KMS-11 (cell line): ENCODE measurements around the gene GRIK1.

Experiments used
- H2AFZ ChIP-seq: fragments of 200-600 bp; sonication (generic); 2 replicates; pipeline ENCODE4 v1.6.1; 2016; ENCODE audit warnings: antibody characterized with exemption, mixed run types, low read depth
- H3K27ac ChIP-seq: fragments of 200-600 bp; sonication (generic); 2 replicates; pipeline ENCODE4 v1.6.1; 2016; ENCODE audit warnings: mild to moderate bottlenecking, mixed run types
- H3K27me3 ChIP-seq: fragments of 200-600 bp; sonication (generic); 2 replicates; pipeline ENCODE4 v1.6.1; 2017; ENCODE audit warnings: mild to moderate bottlenecking, low read depth, mixed run types, moderate library complexity; ENCODE audit not compliant: insufficient read depth
- H3K36me3 ChIP-seq: fragments of 200-600 bp; sonication (generic); 2 replicates; pipeline ENCODE4 v1.6.1; 2017; ENCODE audit warnings: mild to moderate bottlenecking, mixed run types; ENCODE audit not compliant: insufficient read depth
- H3K4me1 ChIP-seq: fragments of 200-600 bp; sonication (generic); 2 replicates; pipeline ENCODE4 v1.6.1; 2016; ENCODE audit warnings: mild to moderate bottlenecking, low read depth, mixed run types; ENCODE audit not compliant: poor library complexity, severe bottlenecking
- H3K4me2 ChIP-seq: fragments of 200-600 bp; sonication (generic); 2 replicates; pipeline ENCODE4 v1.7.0; 2016; ENCODE audit warnings: mild to moderate bottlenecking, mixed run types
- H3K4me3 ChIP-seq: fragments of 200-600 bp; sonication (generic); IDR thresholded peaks from 2 replicates; pipeline ENCODE4 v1.6.1; 2017; ENCODE audit warnings: low read depth, low read length, mixed read lengths; ENCODE audit not compliant: insufficient read depth
- H3K79me2 ChIP-seq: fragments of 200-600 bp; sonication (generic); 2 replicates; pipeline ENCODE4 v1.6.1; 2016; ENCODE audit warnings: low read depth, mixed run types; ENCODE audit not compliant: insufficient read depth
- H3K9ac ChIP-seq: fragments of 200-600 bp; sonication (generic); 2 replicates; pipeline ENCODE4 v1.6.1; 2016; ENCODE audit warnings: mild to moderate bottlenecking, mixed run types
- H4K20me1 ChIP-seq: fragments of 200-600 bp; sonication (generic); 2 replicates; pipeline ENCODE4 v1.6.1; 2016; ENCODE audit warnings: mild to moderate bottlenecking, mixed run types; ENCODE audit not compliant: insufficient read depth
- TF ChIP-seq, protein P1 (sequence below): fragments of 200-600 bp; sonication (generic); conservative IDR thresholded peaks from 2 replicates; pipeline ENCODE4 v1.6.1; 2017; ENCODE audit warnings: low read depth, mild to moderate bottlenecking, antibody characterized with exemption, low read length, moderate library complexity, mixed read lengths

GRIK1 gene

GRCh38 chr21:29501451-29501850 is 438.3 kb downstream of the GRIK1 start:
- TF ChIP-seq, protein P1, sequence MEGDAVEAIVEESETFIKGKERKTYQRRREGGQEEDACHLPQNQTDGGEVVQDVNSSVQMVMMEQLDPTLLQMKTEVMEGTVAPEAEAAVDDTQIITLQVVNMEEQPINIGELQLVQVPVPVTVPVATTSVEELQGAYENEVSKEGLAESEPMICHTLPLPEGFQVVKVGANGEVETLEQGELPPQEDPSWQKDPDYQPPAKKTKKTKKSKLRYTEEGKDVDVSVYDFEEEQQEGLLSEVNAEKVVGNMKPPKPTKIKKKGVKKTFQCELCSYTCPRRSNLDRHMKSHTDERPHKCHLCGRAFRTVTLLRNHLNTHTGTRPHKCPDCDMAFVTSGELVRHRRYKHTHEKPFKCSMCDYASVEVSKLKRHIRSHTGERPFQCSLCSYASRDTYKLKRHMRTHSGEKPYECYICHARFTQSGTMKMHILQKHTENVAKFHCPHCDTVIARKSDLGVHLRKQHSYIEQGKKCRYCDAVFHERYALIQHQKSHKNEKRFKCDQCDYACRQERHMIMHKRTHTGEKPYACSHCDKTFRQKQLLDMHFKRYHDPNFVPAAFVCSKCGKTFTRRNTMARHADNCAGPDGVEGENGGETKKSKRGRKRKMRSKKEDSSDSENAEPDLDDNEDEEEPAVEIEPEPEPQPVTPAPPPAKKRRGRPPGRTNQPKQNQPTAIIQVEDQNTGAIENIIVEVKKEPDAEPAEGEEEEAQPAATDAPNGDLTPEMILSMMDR, result no peak
- Histone ChIP-seq H3K36me3 (no peaks in the 10 kb centered on the region), H3K4me1 (no peaks in the 10 kb centered on the region), H3K4me2 (no peak overlapping the region), H3K79me2 (no peaks in the 10 kb centered on the region), H3K9ac (no peak overlapping the region), H3K27ac (no peak overlapping the region), H4K20me1 (no peaks in the 10 kb centered on the region), H3K27me3 (no peaks in the 10 kb centered on the region), H3K4me3 (no peak overlapping the region), H2AFZ (no peak overlapping the region)

DNA sequence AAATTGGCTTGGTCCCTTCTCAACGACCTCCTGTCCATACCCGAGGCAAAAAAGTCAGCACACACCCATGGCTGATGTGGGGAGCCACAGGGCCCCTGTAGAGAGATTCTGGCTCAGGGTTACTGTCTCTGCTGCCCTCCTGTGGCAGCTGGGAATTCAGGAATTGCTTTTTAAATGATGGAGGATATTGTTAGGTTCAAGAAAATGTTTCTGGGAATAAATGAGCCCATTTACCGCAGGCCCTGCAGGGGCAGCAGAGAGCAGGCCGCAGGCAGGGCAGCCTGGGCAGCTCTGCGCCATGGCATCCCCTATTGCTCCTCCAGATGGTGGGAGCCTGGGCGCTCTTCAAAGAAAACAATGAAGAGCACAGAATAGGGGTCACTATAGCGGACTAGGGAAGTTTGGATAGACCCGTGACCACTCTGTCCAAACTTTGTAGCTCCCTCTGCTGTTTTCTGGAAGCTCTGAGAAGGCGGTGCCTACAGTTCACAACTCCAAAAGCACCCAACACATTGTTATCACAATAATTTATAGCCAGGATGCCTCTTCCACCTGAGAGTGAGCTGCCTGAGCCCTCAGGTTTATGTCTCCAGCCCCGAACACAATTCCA is 440.0 kb downstream of the GRIK1 start:
- Histone ChIP-seq H4K20me1 (no peaks in the 10 kb centered on the region), H3K9ac (no peak overlapping the region), H2AFZ (no peak overlapping the region), H3K36me3 (no peaks in the 10 kb centered on the region), H3K4me1 (no peaks in the 10 kb centered on the region), H3K27ac (no peak overlapping the region), H3K4me2 (no peak overlapping the region), H3K27me3 (no peaks in the 10 kb centered on the region), H3K79me2 (no peaks in the 10 kb centered on the region), H3K4me3 (no peak overlapping the region)
- TF ChIP-seq, protein P1, result peak; percentile 80

DNA sequence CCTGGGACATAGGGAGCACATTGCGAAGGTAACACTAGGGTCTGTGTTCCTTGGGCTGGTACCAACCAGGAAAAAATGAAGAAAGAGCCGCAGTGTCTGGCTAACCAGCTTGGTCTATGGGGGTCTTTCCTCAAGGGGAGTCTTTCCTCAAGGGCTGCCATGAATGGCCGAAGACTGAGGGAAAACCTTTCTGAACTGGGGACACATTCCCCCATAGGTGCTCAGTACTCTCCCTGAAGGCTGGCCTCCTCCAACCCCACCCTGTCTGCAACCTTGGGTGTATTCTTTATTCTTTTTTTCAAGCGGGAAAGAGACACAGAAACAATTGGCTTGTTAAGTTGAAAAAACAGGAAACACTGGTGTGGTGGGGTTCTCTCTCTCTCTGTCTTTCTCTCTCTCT is 440.6 kb downstream of the GRIK1 start:
- Histone ChIP-seq H3K4me1 (no peaks in the 10 kb centered on the region), H3K79me2 (no peaks in the 10 kb centered on the region), H3K27ac (no peak overlapping the region), H3K9ac (no peak overlapping the region), H3K4me3 (no peak overlapping the region), H3K4me2 (no peak overlapping the region), H3K36me3 (no peaks in the 10 kb centered on the region), H3K27me3 (no peaks in the 10 kb centered on the region), H4K20me1 (no peaks in the 10 kb centered on the region), H2AFZ (no peak overlapping the region)
- TF ChIP-seq, protein P1, result no peak

- Histone ChIP-seq H3K36me3 (no peaks in the 10 kb centered on the region), H4K20me1 (no peaks in the 10 kb centered on the region), H3K4me3 (no peak overlapping the region), H3K4me1 (no peaks in the 10 kb centered on the region), H3K27ac (no peak overlapping the region), H2AFZ (no peak overlapping the region), H3K4me2 (no peak overlapping the region), H3K27me3 (no peaks in the 10 kb centered on the region), H3K9ac (no peak overlapping the region), H3K79me2 (no peaks in the 10 kb centered on the region)
- TF ChIP-seq, protein P1, result no peak
These were observed 443.5 kb downstream of the GRIK1 start for GRCh38 chr21:29496337-29496736.
